ENCODE results near the gene P2RY6.
"Not testable (repeated sequence)": the region's sequence is repeated elsewhere in the genome, so short reads cannot be mapped to it uniquely, and the experiment has no call there.

The P2RY6 gene

DNA sequence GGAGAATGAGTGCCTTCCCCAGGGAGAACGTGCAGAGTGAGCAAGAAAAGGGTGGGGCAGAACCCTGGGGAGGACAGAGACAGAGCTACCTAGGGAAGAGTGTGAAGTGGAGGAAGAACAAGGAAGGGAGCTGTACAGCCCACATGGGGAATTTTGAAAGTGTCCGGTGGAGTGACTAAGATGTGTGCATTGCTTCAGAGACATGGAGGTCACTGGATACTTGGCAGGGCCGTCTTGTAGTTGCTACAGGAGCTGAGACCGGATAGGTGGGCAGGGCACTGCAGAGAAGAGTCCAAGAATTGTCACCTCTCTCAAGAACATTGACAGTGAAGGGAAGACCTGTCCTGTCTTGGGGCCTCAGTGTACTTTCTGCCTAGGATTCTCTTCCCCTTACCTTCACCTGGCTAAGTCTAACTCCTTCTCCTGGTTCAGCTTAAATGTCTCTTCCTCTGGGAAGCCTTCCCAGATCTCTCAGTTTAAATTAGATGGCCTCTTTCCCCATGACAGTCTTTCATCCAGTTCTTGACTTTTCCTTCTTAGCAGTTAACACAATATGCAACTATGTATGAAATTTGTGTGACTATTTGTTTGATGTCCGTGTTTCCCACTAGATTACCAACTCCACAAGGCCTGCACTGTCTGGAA is 9.2 kb upstream of the P2RY6 start:
- no peak for DNase-seq

GRCh38 chr11:73263640-73264039 is 8.5 kb upstream of the P2RY6 start:
- DNase-seq, result no peak

- DNase-seq, result no peak
Observed at GRCh38 chr11:73265278-73265810, 6.8 kb upstream of the P2RY6 start.

GRCh38 chr11:73265853-73266645 is 6.1 kb upstream of the P2RY6 start:
- no peak for DNase-seq

DNA sequence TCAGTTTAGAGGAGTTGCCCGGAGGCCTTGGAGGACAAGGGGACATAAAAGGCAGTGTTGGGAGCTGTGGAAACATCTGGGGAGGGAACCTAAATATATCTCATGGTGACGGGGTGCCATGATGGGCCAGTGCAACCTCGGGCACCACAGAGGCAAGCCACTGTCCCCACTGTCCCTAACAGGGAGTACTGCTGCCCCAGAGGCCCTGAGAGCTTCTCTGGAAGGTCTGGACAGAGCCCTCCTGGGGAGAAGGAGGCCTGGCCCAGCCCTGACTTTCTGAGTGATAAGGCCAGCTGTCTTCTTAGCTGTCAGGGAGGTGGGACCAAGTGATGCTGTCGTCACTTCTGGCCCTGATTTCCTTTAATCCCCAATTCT is 5.5 kb upstream of the P2RY6 start:
- DNase-seq, result no peak

DNA sequence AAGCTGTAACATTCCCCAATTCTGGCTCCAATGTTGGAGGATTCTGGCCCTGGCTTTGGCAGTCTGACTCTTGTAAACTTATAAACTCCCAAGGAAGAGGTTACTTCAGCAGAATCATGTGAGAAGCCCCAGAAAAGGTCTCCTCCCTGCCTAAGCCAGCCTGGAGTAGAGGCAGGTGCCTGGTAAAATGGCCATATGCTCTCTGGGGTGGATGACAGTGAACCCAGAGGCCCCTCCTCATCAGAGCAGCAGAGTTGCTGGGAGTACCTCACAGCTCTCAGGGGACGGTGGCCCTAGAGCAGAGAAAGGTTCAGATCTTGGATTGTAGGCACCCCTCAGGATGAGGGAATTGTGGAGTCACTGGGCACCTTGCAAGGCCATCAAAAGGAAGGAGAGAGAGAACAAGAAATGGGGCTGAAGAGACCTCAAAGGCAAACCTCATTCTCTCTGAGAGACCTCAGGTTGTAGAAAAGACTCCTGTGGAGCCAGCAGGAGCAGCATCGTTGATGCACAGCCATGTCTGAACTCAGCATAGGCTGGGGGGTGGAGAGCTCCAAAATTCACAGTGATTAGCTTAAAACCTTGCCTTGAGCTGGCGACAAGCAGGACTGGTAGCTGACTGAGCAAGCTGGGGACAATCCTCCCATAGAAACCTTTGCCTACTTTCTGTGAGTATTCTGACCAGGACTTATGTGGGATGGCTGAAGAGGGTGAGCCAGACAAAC is 4.9 kb upstream of the P2RY6 start:
- no peak for DNase-seq

DNA sequence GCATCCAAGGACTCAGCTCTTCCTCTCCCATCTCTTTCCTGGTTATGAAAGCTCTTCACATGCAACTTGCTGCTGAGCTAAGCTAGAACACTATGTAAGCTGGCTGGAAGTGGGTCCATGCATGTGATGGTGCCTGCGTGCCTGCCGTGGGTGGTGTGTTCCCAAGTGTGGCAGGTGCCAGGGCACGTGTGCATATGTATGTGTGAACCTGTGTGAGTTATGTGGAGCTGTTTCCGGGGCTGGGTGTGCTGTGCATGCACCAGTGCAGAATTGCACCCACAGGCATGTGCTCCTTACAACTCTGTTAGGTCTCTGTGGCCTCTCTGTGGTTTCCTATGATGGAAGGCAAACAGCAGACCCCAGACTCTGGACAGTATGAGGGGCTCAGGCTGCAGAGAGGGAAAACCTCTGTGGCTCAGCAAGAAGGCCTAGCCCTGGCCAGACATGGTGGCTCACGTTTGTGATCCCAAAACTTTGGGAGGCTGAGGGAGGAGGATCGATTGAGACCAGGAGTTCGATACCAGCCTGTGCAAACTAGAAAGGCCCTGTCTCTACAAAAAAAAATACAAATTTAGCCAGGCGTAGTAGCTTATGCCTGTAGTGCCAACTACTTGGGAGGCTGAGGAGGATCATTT is 4.1 kb upstream of the P2RY6 start:
- no peak for DNase-seq

DNA sequence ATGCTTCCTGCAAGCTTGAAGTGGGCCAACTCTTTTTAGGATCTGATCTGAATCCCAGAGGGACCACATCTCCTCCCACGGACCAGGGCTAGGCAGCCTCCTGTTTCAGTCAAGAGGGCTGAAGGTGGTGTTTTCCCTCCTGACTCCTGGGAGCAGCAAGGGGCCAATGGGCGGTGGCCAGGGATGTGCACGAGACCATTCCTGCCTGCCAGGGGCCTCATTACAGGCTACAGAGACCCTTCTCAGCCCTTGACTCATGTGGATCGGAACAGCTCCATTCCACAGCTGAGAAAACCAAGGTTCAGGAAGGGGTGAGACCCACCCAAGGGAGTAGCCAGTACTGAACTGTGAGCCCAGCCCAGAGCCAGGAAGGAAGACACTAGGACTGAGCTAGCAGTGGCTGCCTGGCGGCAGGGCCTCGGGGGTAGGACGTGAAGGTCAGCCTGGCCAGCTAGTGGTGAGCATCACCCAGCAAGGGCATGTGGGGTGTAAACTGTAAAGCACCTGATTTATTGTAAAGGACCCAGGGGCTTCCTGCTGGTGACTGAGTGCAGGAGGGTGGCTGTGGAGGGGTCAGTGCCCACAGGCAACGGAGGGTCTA is 3.4 kb upstream of the P2RY6 start:
- DNase-seq, result no peak

DNA sequence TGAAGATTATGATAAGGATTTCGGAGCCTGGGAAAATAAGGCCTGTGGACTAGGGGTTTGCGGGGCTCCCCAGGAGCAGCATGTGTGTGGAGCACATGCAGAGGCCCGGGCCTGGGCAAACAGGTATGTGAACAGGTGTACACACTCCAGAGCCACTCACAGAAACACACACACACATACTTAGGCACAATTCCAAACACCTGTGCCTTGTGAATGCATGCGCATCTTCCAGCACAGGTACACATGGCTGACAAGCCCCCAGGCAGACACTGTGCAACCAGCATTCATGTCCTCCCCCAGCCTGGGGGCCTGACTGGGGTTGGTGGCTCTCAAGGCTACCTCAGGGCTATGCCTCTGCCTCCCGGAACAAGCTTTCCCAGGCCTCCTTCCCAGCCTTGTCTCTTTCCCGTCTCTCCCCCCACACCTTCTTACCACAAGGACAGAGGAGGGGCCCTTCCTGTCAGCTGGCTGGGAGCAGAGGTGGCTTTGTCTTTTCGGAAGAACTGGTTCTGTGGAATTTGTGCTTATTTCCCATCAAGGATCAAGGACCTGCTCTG is 2.6 kb upstream of the P2RY6 start:
- DNase-seq, result no peak

- no peak for DNase-seq
Observed at GRCh38 chr11:73270016-73270854, 1.9 kb upstream of the P2RY6 start.

DNA sequence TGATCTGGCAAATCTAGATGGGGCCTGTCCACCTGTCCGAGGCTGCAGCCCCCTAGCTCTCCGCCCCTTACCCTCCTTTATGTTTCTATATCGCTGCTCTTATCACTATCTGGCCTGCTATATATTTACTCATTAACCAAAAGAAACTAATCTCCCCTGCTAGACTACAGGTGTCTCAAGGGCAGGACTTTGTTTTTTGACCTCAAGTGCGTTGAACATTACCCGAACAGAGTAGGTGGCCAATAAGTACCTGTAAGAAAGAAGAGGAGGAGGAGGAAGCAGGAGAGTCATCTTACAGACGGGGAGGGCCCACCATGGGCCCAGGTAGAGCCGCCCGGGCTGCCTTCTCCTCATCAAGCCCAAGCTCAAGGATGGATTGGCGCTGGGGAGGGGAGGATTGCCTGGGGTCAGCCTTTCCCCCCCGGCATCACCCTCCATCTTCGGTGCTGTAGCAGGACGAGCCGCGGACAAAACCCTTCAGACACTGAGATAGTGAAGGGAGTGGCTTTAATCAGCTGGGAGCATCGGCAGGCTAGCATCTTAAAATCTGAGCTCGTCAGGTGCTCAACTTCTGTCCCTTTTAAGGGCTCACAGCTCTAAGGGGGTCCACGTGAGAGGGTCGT is 1.2 kb upstream of the P2RY6 start:
- DNase-seq, result no peak

GRCh38 chr11:73271478-73271865 is 666 bp upstream of the P2RY6 start:
- DNase-seq, result not testable (repeated sequence)

- DNase-seq, result no peak
Observed at GRCh38 chr11:73272680-73273038, 521 bp downstream of the P2RY6 start.

DNA sequence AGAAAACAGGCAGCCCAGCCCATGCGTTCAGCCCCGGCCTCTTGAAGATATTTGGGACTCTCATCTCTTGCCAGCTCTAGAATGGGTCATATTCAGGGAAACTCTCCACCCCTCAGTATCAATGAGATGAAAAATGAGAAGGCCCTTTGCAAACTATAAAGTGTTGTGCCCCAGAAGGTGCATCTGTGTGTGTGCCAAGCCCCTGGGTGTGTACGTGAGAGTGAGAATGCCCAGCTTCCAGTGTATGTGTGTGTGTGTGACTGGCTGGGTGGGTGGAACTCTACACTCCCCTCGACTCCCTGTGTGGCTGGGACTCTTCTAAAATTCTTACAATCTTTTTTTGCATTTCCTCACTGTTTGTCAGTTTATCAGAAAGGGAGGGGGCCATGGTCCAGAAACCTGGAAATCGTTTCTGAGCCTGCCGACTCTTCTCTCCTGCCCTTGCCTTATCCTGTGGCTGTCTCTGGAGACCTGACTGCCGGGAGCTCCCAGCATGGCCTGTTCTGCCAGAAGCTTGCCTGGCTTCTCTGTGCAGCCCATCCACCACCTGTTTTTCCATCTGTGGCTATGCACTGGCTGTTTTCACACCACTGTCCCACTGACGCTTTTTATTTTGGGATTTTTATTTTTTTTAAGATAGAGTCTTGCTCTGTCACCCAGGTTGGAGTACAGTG is 1.2 kb downstream of the P2RY6 start:
- DNase-seq, result no peak

- DNase-seq, result not testable (repeated sequence)
Observed at GRCh38 chr11:73274191-73274590, 2.1 kb downstream of the P2RY6 start.

GRCh38 chr11:73274722-73275380 is 2.7 kb downstream of the P2RY6 start:
- DNase-seq, result no peak

DNA sequence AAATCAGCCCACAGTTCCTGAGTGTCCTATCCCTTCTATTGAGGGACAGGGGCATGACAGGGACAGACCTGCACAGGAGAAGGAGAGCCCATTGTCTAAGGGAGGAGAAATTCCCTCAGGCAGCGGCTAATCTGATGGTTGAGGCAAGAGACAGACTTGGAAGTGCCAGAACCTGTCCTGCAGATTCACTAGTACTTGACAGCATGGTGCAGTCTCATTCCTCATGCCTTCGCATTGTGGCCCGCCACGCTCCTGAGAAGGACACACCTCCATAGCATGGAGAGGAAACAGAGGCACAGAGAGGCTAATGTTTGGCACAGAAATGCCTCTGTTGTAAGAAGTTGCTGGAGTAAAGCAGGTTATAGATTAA is 3.2 kb downstream of the P2RY6 start:
- DNase-seq, result no peak

DNA sequence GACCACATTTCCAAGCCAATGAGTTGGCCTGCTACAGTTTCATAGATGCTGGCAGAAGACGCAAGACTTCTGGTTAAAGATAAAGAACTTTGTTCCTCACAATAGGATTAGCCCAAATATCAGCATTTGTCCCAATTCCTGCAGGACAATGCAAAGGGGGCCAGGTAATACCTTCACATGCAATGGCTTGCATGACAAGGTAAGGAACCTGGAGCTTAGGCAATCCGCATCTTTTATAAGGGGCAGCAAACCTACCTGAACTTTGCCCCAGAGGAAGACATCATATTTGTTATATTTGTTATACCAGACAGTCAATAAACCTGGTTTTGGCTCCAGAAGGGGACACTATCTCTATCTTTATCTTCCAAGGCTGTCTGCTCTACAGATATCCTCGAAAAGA is 5.3 kb downstream of the P2RY6 start:
- no peak for DNase-seq

DNA sequence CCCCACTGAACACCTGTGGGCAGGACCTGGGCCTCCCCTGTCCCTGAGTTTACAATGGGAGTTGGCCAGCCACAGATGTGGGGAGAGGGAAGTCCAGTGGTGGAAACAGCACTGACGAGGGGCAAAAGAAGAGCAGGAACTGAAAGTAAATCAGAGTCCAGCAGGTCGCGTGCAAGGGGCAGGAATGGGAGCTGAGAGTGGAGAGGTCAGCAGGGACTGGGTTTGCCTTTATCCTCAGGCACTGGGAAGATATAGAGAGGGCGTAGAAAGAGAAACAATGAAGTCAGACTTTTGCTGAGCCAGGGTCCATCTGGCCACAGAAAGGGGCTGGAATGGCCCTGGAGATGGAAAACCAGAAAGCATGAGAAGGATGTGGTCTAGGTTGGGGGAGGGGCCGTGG is 8.5 kb downstream of the P2RY6 start:
- no peak for DNase-seq

DNA sequence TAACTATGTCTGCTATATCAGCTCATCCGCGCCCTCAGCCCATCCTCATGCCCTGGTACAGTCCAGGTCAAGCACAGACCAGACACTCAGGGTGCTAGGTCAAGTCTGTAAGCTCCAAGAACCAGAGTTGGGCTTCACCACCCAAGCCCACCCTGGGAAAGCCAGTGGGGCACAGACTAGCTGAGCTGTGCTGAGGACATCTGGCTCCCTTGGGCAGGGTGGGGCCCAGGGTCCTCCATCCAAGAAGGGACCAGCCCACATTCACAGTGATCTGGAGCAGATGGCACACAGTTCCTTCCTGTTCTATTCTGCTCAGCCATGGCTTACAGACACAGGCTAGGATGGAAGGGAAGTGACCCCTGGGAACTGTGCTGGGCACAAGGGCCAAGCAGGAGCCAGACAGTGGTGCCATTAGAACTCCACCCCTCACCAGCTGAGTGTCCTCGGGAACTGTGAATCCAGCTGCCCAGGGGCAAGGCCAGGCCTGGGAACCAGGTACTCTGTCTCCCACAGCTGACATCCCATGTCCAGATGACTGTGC is 9.1 kb downstream of the P2RY6 start:
- DNase-seq, result no peak

Data from stimulated activated CD4-positive, alpha-beta T cell treated with anti-CD3 and anti-CD28 coated beads, Interleukin-4, amount 100 ng/mL, for 24 hours (primary cell).